Astrocyte of the spinal cord (primary cell): ENCODE results near the gene NCKAP5.

ENCODE experiments used
- DNase-seq: peaks from one replicate; pipeline ENCODE4 v3.0.0; 2011; ENCODE audit warnings: low read depth, low spot score
- H3K4me3 ChIP-seq: 2 replicates; pipeline ENCODE4 v1.5.1; 2011; ENCODE audit warnings: low read depth, mild to moderate bottlenecking, low read length, moderate library complexity
- in situ Hi-C: cut with HindIII; loops from 2 replicates; pipeline ENCODE4 v1.10.0; 2017; ENCODE audit warnings: low sequenced_read_pairs
- TF ChIP-seq, protein P1 (sequence below): IDR thresholded peaks from 2 replicates; pipeline ENCODE4 v1.5.1; 2012; ENCODE audit warnings: low read depth, mild to moderate bottlenecking, low read length, inconsistent platforms

NCKAP5 gene

GRCh38 chr2:133286326-133286922, 281.8 kb downstream of the NCKAP5 start:
- DNase-seq: no peak
- TF ChIP-seq, protein P1, sequence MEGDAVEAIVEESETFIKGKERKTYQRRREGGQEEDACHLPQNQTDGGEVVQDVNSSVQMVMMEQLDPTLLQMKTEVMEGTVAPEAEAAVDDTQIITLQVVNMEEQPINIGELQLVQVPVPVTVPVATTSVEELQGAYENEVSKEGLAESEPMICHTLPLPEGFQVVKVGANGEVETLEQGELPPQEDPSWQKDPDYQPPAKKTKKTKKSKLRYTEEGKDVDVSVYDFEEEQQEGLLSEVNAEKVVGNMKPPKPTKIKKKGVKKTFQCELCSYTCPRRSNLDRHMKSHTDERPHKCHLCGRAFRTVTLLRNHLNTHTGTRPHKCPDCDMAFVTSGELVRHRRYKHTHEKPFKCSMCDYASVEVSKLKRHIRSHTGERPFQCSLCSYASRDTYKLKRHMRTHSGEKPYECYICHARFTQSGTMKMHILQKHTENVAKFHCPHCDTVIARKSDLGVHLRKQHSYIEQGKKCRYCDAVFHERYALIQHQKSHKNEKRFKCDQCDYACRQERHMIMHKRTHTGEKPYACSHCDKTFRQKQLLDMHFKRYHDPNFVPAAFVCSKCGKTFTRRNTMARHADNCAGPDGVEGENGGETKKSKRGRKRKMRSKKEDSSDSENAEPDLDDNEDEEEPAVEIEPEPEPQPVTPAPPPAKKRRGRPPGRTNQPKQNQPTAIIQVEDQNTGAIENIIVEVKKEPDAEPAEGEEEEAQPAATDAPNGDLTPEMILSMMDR: no peak
- no peak overlapping the region for H3K4me3 ChIP-seq
- in situ Hi-C loops: no loop called here

DNA sequence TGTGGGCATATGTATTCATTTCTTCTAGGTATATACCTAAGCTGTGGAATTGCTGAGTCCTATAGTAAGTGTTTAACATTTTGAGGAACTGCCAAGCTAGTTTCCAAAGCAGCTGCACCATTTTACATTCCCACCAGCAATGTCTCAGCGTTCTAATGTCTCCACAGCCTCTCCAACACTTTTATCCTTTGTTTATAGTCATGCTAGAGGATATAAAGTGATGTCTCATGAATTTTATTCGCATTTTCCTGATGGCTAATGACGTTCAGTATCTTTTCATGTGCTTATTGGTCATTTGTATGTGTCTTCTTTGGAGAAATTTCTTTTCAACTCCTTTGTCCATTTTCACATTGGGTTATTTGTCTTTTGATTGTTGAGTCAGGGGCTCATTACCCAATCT, 295.2 kb downstream of the NCKAP5 start:
- in situ Hi-C loops: no loop called here
- DNase-seq: no peak
- TF ChIP-seq, protein P1: no peak
- H3K4me3 ChIP-seq: no peak overlapping the region

- TF ChIP-seq, protein P1: no peak
- DNase-seq: peak; percentile 61
- in situ Hi-C loops: no loop called here
- no peak overlapping the region for H3K4me3 ChIP-seq
Measured at GRCh38 chr2:133271105-133271504, 297.2 kb downstream of the NCKAP5 start.

GRCh38 chr2:133270550-133270949, 297.7 kb downstream of the NCKAP5 start:
- in situ Hi-C loops: no loop called here
- H3K4me3 ChIP-seq: no peak overlapping the region
- no peak for DNase-seq
- TF ChIP-seq, protein P1: no peak

DNA sequence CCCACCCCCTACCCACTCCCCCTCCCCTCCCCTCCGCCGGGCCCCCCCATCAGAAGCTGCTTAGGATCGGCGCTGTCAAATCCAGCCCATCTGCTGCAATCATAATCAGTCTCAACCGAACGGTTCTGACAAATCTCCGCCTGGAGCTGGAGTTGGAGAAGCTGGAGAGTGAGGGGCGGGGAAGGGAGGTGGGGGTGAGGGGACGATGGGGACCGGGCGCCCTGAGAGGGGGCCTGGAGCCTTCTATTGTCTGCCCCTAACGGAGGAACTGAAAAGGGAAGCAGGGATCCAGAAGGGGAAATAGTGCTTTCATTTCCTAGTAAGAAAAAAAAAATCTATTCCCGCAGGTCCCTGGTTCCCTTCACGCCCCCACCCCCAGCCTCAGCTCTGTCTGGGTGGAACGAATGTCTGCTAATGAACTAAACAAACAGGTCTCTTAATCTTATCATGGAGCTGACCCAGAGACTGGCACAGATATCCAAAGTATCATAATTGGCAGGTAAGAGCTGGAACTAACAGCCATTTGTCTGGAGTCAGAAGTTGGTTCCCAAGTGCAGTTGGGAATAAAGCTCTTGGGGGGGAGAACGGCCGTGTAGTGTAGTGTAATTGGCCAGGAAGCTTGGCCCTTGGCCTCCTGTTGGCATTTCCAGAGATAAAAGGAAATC, 301.2 kb downstream of the NCKAP5 start:
- in situ Hi-C loops: no loop called here
- TF ChIP-seq, protein P1: no peak
- DNase-seq: no peak
- peak overlapping the region; percentile 44 for H3K4me3 ChIP-seq

- peak; percentile 19 for DNase-seq
- peak overlapping the region; percentile 44 for H3K4me3 ChIP-seq
- in situ Hi-C loops: no loop called here
- TF ChIP-seq, protein P1: peak; percentile 27
Measured at GRCh38 chr2:133266041-133266925, 302.0 kb downstream of the NCKAP5 start.
